SU-DHL-6 (cell line): ENCODE results near the gene PKD1L1.

ENCODE experiments used
- H2AFZ ChIP-seq: fragments of 200-600 bp; sonication (generic); 2 replicates; pipeline ENCODE4 v1.6.1; 2014; ENCODE audit warnings: low read depth, mild to moderate bottlenecking, moderate library complexity, mixed read lengths, antibody characterized with exemption, low read length; ENCODE audit not compliant: severe bottlenecking
- H3F3A ChIP-seq: fragments of 200-600 bp; shearing (Covaris generic); 2 replicates; pipeline ENCODE4 v1.6.0; 2016; ENCODE audit warnings: antibody characterized with exemption, mild to moderate bottlenecking; ENCODE audit not compliant: insufficient read depth
- H3K27ac ChIP-seq: fragments of 200-600 bp; sonication (generic); 2 replicates; pipeline ENCODE4 v1.5.1; 2016; ENCODE audit warnings: low read depth, mild to moderate bottlenecking, low read length, moderate library complexity, mixed read lengths
- H3K27me3 ChIP-seq: fragments of 200-600 bp; sonication (generic), shearing (Covaris generic); 2 replicates; pipeline ENCODE4 v1.6.0; 2014; ENCODE audit warnings: mild to moderate bottlenecking, low read length
- H3K36me3 ChIP-seq: fragments of 200-600 bp; sonication (generic); 2 replicates; pipeline ENCODE4 v1.6.1; 2014; ENCODE audit warnings: mild to moderate bottlenecking, low read length, mixed read lengths
- H3K4me2 ChIP-seq: fragments of 300-600, 200-600 bp; shearing (Covaris generic), sonication (generic); 2 replicates; pipeline ENCODE4 v1.6.0; 2014; ENCODE audit warnings: low read length, low read depth, mild to moderate bottlenecking; ENCODE audit not compliant: poor library complexity, severe bottlenecking
- H3K4me3 ChIP-seq: fragments of 200-600 bp; sonication (generic); 2 replicates; pipeline ENCODE4 v1.5.1; 2014; ENCODE audit warnings: antibody characterized with exemption, low read length, mild to moderate bottlenecking, mixed read lengths; ENCODE audit not compliant: insufficient read depth, poor library complexity, severe bottlenecking
- H3K79me2 ChIP-seq: fragments of 200-600 bp; sonication (generic); 2 replicates; pipeline ENCODE4 v1.6.1; 2014; ENCODE audit warnings: mild to moderate bottlenecking, low read length, moderate library complexity; ENCODE audit not compliant: insufficient read depth
- H3K9ac ChIP-seq: fragments of 200-600 bp; sonication (generic); 2 replicates; pipeline ENCODE4 v1.7.0; 2014; ENCODE audit warnings: mild to moderate bottlenecking, low read length
- H3K9me2 ChIP-seq: fragments of 200-600 bp; sonication (generic); replicated peaks from 2 replicates; pipeline ENCODE4 v1.6.1; 2014; ENCODE audit warnings: low read length; ENCODE audit not compliant: insufficient read depth
- H3K9me3 ChIP-seq: fragments of 200-600 bp; sonication (generic); 2 replicates; pipeline ENCODE4 v1.6.1; 2014; ENCODE audit warnings: low read length, mixed read lengths; ENCODE audit not compliant: insufficient read depth
- H4K20me1 ChIP-seq: fragments of 200-600 bp; sonication (generic); 2 replicates; pipeline ENCODE4 v1.6.1; 2014; ENCODE audit warnings: low read depth, mild to moderate bottlenecking, antibody characterized with exemption, low read length, moderate library complexity, mixed read lengths
- EZH2phosphoT487 ChIP-seq: fragments of 200-600 bp; sonication (generic), shearing (Covaris generic); conservative IDR thresholded peaks from 2 replicates; pipeline ENCODE4 v1.6.1; 2018; ENCODE audit warnings: mild to moderate bottlenecking, antibody characterized with exemption, low read length, moderate library complexity, mixed read lengths
- TF ChIP-seq, protein P1 (sequence below): fragments of 200-600 bp; sonication (generic); IDR thresholded peaks from one replicate; pipeline ENCODE4 v1.5.1; 2017; ENCODE audit warnings: antibody characterized with exemption, mild to moderate bottlenecking, low read length, moderate library complexity; ENCODE audit not compliant: insufficient read depth, poor library complexity, severe bottlenecking

Gene PKD1L1

DNA sequence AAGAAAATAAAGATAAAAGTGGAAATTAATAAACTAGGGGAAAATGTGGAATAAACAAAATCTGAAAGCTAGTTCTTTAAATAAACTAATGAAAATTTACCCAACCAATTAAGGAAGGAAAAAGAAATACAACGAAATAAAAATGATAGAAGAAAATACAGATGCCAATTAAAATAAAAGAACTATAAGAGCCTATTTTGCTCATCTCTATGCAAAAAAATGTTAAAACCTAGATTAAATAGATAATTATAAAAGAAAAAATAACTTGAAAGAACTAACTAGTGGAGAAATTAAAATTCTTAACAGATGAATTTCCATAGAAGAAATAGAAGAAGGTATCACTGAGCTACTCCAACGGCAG is 32.7 kb downstream of the PKD1L1 start:
- no peak for TF ChIP-seq EZH2phosphoT487
- TF ChIP-seq, protein P1, sequence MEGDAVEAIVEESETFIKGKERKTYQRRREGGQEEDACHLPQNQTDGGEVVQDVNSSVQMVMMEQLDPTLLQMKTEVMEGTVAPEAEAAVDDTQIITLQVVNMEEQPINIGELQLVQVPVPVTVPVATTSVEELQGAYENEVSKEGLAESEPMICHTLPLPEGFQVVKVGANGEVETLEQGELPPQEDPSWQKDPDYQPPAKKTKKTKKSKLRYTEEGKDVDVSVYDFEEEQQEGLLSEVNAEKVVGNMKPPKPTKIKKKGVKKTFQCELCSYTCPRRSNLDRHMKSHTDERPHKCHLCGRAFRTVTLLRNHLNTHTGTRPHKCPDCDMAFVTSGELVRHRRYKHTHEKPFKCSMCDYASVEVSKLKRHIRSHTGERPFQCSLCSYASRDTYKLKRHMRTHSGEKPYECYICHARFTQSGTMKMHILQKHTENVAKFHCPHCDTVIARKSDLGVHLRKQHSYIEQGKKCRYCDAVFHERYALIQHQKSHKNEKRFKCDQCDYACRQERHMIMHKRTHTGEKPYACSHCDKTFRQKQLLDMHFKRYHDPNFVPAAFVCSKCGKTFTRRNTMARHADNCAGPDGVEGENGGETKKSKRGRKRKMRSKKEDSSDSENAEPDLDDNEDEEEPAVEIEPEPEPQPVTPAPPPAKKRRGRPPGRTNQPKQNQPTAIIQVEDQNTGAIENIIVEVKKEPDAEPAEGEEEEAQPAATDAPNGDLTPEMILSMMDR: no peak
- no peak overlapping the region for H2AFZ ChIP-seq

DNA sequence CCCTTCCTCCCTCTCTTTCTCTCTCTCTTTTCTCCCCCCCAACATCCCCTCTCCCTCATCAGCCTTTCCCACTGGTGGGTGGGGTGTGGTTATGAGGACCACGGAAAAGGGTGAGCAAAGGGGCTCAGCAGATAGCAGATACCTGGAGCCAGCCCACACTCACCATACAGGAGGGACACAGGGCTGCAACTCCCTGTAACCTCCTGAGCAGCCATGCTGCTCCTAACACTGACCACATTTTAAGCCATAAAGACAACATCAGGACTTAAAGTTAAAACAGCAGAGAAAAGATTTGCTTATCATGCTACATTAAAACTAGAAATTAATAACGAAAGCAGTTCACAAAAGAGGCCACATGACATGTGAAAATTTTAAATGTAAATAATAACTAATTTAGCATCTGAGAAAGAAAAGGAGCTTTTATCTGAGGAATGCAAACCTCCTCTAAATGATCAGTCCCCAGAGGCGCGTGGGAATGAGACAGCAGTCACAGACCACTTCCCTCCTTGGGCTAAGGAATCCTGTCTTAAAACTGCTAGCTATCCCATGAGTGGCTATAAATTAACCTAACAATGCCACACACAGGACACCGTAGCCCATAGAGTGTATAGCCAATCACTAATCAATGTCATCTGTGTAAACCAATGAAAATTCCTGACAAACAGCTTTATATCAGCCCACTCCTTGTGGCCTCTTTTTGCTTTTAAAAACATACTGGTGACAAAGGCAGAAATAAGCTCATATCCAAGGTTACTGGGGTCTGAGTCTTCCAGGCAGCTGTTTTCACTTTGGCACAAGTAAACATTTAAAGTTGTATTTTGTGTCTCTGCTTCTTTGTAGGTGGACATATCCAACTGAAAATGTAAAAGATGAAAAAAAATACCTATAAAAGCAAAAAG is 33.3 kb downstream of the PKD1L1 start:
- Histone ChIP-seq H3K4me2 (no peak overlapping the region), H2AFZ (no peak overlapping the region), H3K9me3 (no peaks in the 10 kb centered on the region), H3K4me3 (no peak overlapping the region), H3F3A (no peaks in the 10 kb centered on the region), H3K9ac (no peak overlapping the region), H3K27ac (no peak overlapping the region), H3K27me3 (no peaks in the 10 kb centered on the region), H3K36me3 (no peaks in the 10 kb centered on the region), H3K79me2 (no peaks in the 10 kb centered on the region), H4K20me1 (no peaks in the 10 kb centered on the region), H3K9me2 (no peaks in the 10 kb centered on the region)
- TF ChIP-seq EZH2phosphoT487: no peak
- TF ChIP-seq, protein P1: no peak

More for the DNA sequence above, 32.7 kb downstream of the PKD1L1 start:
- Histone ChIP-seq H3K4me2 (no peak overlapping the region), H3K4me3 (no peak overlapping the region), H3K79me2 (no peaks in the 10 kb centered on the region), H3K9me3 (no peaks in the 10 kb centered on the region), H3K9ac (no peak overlapping the region), H3K27me3 (no peaks in the 10 kb centered on the region), H3F3A (no peaks in the 10 kb centered on the region), H3K36me3 (no peaks in the 10 kb centered on the region), H3K27ac (no peak overlapping the region), H4K20me1 (no peaks in the 10 kb centered on the region), H3K9me2 (no peaks in the 10 kb centered on the region)

DNA sequence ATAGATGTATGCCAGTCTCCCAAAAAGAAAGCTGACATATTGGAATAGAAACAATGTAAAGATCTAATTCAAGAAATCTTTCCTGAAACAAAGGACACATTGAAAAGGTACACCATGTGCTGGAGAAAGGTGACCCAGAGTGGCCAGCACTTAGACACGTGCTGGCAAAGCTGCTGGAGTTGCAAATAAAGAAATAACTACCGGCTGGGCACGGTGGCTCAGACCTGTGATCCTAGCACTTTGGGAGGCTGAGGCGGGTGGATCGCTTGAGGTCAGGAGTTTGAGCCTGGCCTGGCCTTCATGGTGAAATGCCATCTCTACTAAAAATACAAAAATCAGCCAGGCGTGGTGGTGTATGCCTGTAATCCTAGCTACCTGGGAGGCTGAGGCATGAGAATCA is 35.9 kb downstream of the PKD1L1 start:
- H3K4me2 ChIP-seq: no peak overlapping the region
- H3K27me3 ChIP-seq: no peaks in the 10 kb centered on the region
- H3F3A ChIP-seq: no peaks in the 10 kb centered on the region
- no peak overlapping the region for H3K4me3 ChIP-seq
- no peak overlapping the region for H3K9ac ChIP-seq
- TF ChIP-seq, protein P1: no peak
- no peak for TF ChIP-seq EZH2phosphoT487
- no peaks in the 10 kb centered on the region for H3K36me3 ChIP-seq
- H3K9me3 ChIP-seq: no peaks in the 10 kb centered on the region
- H3K27ac ChIP-seq: no peak overlapping the region
- H3K79me2 ChIP-seq: no peaks in the 10 kb centered on the region
- H3K9me2 ChIP-seq: no peaks in the 10 kb centered on the region
- H4K20me1 ChIP-seq: no peaks in the 10 kb centered on the region
- no peak overlapping the region for H2AFZ ChIP-seq
